MCF 10A (cell line): Measurements from ENCODE around the gene SURF4. TPM values are rescaled to one million over a fixed set of nuclear protein-coding genes. Genes with fewer than 3 reads are reported as not detected.

Experiments
- BruUV-seq: library from RNA; stranded (reverse); fragments of 400-500 nt; replicated peaks from 2 replicates; lab custom pipeline; 2021; lab: Mats Ljungman, UMichigan
- CTCF ChIA-PET: fragments of 300-600 bp; sonication (Branson Sonifier 250); formaldehyde crosslinking; extraction: SDS; loops from one replicate; lab custom pipeline; 2021; ENCODE audit warnings: antibody characterized with exemption, inconsistent platforms; lab: Yijun Ruan, JAX
- POLR2A ChIA-PET: fragments of 300-600, 350-650 bp; sonication (Branson Sonifier 250); formaldehyde crosslinking; extraction: SDS; loops from one replicate; lab custom pipeline; 2020; ENCODE audit warnings: antibody characterized with exemption, inconsistent platforms; lab: Yijun Ruan, JAX
- DNase-seq: peaks from one replicate; pipeline ENCODE4 v3.0.0-alpha.2; 2018; ENCODE audit not compliant: unreplicated experiment
- H3K27ac Mint-ChIP-seq: one replicate; pipeline ENCODE4 v1.8.0; 2022; ENCODE audit warnings: mild to moderate bottlenecking, low read depth, mixed read lengths; ENCODE audit not compliant: unreplicated experiment
- H3K27me3 Mint-ChIP-seq: one replicate; pipeline ENCODE4 v1.8.0; 2022; ENCODE audit warnings: mixed read lengths; ENCODE audit not compliant: insufficient read depth, unreplicated experiment
- H3K36me3 Mint-ChIP-seq: one replicate; pipeline ENCODE4 v1.8.0; 2022; ENCODE audit warnings: mild to moderate bottlenecking, moderate library complexity, mixed read lengths; ENCODE audit not compliant: insufficient read depth, unreplicated experiment
- H3K4me1 Mint-ChIP-seq: one replicate; pipeline ENCODE4 v1.8.0; 2022; ENCODE audit warnings: mixed read lengths; ENCODE audit not compliant: insufficient read depth, unreplicated experiment
- H3K4me3 Mint-ChIP-seq: one replicate; pipeline ENCODE4 v1.8.0; 2022; ENCODE audit warnings: mild to moderate bottlenecking, moderate library complexity, mixed read lengths; ENCODE audit not compliant: unreplicated experiment
- H3K9me3 Mint-ChIP-seq: one replicate; pipeline ENCODE4 v1.8.0; 2022; ENCODE audit warnings: mixed read lengths; ENCODE audit not compliant: unreplicated experiment
- intact Hi-C: fragments of 100-400 bp; cut with micrococcal nuclease; formaldehyde crosslinking; loops from 2 replicates; pipeline ENCODE4 v1.14.1; 2022
- total RNA-seq: library from RNA; stranded (reverse); gene quantifications from 2 replicates; pipeline ENCODE4 v1.2.3, GENCODE V29; 2022
- TF ChIP-seq, protein P1 (sequence below): fragments of 200-600 bp; IDR thresholded peaks from one replicate; pipeline ENCODE4 v1.8.0; 2022; ENCODE audit warnings: antibody characterized with exemption, mild to moderate bottlenecking; ENCODE audit not compliant: unreplicated experiment

The SURF4 gene
- total RNA-seq, 1 experiment from 2014 or later = 198 TPM

DNA sequence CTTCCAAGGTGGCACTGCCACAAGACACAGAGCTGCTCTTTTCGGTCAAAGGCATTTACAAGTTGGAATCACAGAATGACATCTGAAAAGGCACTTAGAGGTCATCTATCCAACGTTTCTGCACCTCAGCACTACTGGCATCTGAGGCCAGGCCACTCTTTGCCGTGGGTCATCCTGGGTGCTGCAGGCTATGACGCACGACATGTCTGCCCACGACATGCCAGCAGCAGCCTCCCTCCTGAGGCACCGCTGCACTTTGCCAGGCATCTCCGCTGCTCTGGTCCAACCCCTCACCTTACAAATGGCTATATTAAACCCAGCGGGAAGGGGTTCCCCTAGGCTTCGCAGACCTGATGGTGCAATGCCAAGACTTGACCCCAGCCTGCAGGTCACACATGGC lies 8.1 kb downstream of the SURF4 start:
- no peaks in the 10 kb centered on the region for H3K9me3 Mint-ChIP-seq
- peaks cover 33% of the 10 kb centered on the region for H3K4me1 Mint-ChIP-seq
- no peak for DNase-seq
- TF ChIP-seq, protein P1, sequence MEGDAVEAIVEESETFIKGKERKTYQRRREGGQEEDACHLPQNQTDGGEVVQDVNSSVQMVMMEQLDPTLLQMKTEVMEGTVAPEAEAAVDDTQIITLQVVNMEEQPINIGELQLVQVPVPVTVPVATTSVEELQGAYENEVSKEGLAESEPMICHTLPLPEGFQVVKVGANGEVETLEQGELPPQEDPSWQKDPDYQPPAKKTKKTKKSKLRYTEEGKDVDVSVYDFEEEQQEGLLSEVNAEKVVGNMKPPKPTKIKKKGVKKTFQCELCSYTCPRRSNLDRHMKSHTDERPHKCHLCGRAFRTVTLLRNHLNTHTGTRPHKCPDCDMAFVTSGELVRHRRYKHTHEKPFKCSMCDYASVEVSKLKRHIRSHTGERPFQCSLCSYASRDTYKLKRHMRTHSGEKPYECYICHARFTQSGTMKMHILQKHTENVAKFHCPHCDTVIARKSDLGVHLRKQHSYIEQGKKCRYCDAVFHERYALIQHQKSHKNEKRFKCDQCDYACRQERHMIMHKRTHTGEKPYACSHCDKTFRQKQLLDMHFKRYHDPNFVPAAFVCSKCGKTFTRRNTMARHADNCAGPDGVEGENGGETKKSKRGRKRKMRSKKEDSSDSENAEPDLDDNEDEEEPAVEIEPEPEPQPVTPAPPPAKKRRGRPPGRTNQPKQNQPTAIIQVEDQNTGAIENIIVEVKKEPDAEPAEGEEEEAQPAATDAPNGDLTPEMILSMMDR = no peak
- ChIA-PET POLR2A (interaction anchor here (1.1 kb wide), 1 partner anchor 16 kb away, joined by 3 read pairs; no protein-coding TSS in a partner anchor), CTCF (no interaction called here)
- BruUV-seq = no TSS peak
- H3K27ac Mint-ChIP-seq = no peak overlapping the region
- intact Hi-C loops = no loop called here
- no peak overlapping the region for H3K4me3 Mint-ChIP-seq
- H3K27me3 Mint-ChIP-seq = no peaks in the 10 kb centered on the region
- H3K36me3 Mint-ChIP-seq = peaks cover 75% of the 10 kb centered on the region

DNA sequence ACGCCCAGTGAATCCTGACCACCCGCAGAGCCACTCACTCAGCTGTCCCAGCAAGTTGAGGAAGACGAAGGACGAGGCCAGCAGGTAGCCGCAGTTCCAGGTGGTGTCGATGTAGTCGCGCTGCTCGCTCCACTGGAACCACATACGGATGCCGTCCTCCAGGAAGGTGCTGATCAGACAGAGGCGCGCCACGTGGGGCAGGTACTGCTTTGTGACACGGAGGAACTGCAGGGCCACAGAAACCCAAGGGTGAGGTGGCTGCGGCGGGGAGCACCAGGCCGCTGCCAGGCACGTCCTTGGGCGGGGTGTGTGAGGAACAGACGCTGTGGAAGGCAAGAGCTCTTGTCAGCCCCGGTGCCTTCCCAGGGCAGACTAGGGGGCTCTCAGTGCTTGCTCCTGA lies 8.6 kb downstream of the SURF4 start:
- Mint-ChIP-seq H3K27ac (no peak overlapping the region), H3K27me3 (no peaks in the 10 kb centered on the region), H3K9me3 (no peaks in the 10 kb centered on the region), H3K4me3 (no peak overlapping the region), H3K36me3 (peaks cover 75% of the 10 kb centered on the region), H3K4me1 (peaks cover 33% of the 10 kb centered on the region)
- ChIA-PET CTCF (interaction anchor here (1.0 to 1.4 kb wide), 2 partner anchors 10 to 33 kb away, joined by 3 read pairs; no protein-coding TSS in a partner anchor), POLR2A (interaction anchor here (1.1 to 2.5 kb wide), 3 partner anchors 8 to 16 kb away, joined by 3 to 8 read pairs (median 6); partner anchors contain the start of genes SURF1 and SURF2)
- DNase-seq = no peak
- BruUV-seq = no TSS peak
- intact Hi-C loops = no loop called here
- TF ChIP-seq, protein P1 = no peak

DNA sequence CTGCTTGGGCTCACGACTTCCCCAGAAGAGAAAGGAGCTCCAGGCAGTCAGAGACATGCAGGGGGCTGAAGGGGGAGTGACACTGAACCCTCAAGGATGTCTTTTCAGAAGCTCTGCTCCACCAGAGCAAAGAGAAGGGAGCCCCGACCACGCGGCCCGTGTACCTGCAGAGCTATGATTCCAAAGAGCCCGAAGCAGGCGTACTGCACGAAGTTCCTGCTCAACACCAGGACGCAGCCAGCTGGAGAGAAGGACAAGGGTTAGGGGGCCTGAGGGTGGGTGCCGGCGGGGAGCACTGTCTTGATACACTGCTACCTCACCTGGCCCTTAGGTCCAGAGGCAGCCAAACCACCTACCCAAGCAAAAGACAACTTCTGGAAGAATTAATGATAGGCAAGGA lies 9.4 kb downstream of the SURF4 start:
- no peak overlapping the region for H3K27ac Mint-ChIP-seq
- no peaks in the 10 kb centered on the region for H3K27me3 Mint-ChIP-seq
- H3K4me1 Mint-ChIP-seq = peaks cover 34% of the 10 kb centered on the region
- TF ChIP-seq, protein P1 = no peak
- POLR2A ChIA-PET = interaction anchor here (1.1 to 2.5 kb wide), 4 partner anchors 8 to 15 kb away, joined by 3 to 8 read pairs (median 5); partner anchors contain the start of genes SURF1 and SURF2
- no TSS peak for BruUV-seq
- peaks cover 78% of the 10 kb centered on the region for H3K36me3 Mint-ChIP-seq
- H3K4me3 Mint-ChIP-seq = no peak overlapping the region
- intact Hi-C loops = no loop called here
- CTCF ChIA-PET = interaction anchor here (1.0 to 1.4 kb wide), 2 partner anchors 9 to 32 kb away, joined by 3 read pairs; no protein-coding TSS in a partner anchor
- no peak for DNase-seq
- no peaks in the 10 kb centered on the region for H3K9me3 Mint-ChIP-seq

DNA sequence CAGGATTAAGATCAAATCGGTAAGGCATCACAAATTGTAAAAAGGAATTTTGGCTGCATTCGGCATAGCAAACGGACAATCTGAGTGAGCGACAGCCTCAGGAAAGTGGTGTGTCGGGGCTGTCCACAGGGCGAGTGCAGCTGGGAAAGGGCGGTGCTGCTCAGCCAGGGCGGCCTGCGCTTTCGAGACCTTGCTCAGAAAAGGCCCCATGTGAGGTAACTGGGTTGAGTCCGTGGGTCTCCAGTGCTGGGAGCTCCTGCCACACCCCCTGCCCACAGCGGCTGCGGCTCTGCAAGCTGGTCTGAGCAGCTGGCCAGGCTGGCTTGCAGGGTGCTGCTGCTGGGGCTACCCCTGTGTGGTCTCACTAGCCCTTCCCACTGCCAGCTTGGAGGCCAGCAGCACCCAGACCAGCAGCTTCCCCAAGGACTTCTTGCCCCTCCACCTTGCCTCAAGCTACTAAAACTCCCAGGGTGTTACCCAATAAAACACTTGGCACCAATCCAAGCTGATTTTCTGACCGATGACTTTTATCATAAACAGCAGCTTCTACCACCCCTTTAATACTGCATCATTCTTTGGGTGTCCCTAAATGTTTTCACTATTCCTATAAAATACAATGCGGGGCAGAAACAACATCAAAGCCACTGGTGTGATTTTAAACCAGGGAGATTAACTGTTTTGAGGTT lies 13.4 kb downstream of the SURF4 start:
- Mint-ChIP-seq H3K4me3 (no peak overlapping the region), H3K36me3 (peaks cover 79% of the 10 kb centered on the region), H3K27ac (no peak overlapping the region), H3K27me3 (no peaks in the 10 kb centered on the region), H3K4me1 (peaks cover 18% of the 10 kb centered on the region), H3K9me3 (no peaks in the 10 kb centered on the region)
- intact Hi-C loops = no loop called here
- TF ChIP-seq, protein P1 = no peak
- peak; percentile 36 for DNase-seq
- ChIA-PET CTCF (interaction anchor here (0.7 kb wide), 1 partner anchor 195 kb away, joined by 3 read pairs; no protein-coding TSS in a partner anchor), POLR2A (interaction anchor here (0.7 to 3.4 kb wide), 5 partner anchors 10 to 15 kb away, joined by 3 to 22 read pairs (median 5); partner anchors contain the start of genes MED22 and RPL7A)
- BruUV-seq = TSS peak; percentile 36
